Memory B cell (primary cell): ENCODE measurements around the gene ALK.

Experiments
- ATAC-seq: fragments of 150-1000 bp; cut with Tn5 transposase; 2 replicates; pipeline ENCODE4 v1.10.0; 2021; ENCODE audit warnings: low read depth, mild to moderate bottlenecking, moderate library complexity
- DNase-seq, 2 donors: peaks; one replicate each; pipeline ENCODE4 v3.0.0; 2022; ENCODE audit warnings: low spot score in 2 of 2
- H3K27ac Mint-ChIP-seq: one replicate; pipeline ENCODE4 v1.8.0; 2022; ENCODE audit warnings: mild to moderate bottlenecking, moderate library complexity, mixed read lengths
- H3K27me3 Mint-ChIP-seq: one replicate; pipeline ENCODE4 v1.8.0; 2022; ENCODE audit warnings: mixed read lengths
- H3K36me3 Mint-ChIP-seq: one replicate; pipeline ENCODE4 v1.8.0; 2022; ENCODE audit warnings: mild to moderate bottlenecking, mixed read lengths
- H3K4me1 Mint-ChIP-seq: one replicate; pipeline ENCODE4 v1.8.0; 2022; ENCODE audit warnings: mixed read lengths
- H3K4me3 Mint-ChIP-seq: one replicate; pipeline ENCODE4 v1.8.0; 2022; ENCODE audit warnings: mild to moderate bottlenecking, moderate library complexity, mixed read lengths
- H3K9me3 Mint-ChIP-seq: one replicate; pipeline ENCODE4 v1.8.0; 2022; ENCODE audit warnings: mixed read lengths

Gene ALK

GRCh38 chr2:29509878-29510277 lies 411.5 kb downstream of the ALK start:
- Mint-ChIP-seq H3K27me3 (no peaks in the 10 kb centered on the region), H3K27ac (no peak overlapping the region), H3K4me3 (no peak overlapping the region), H3K4me1 (no peaks in the 10 kb centered on the region), H3K9me3 (peaks cover 13% of the 10 kb centered on the region), H3K36me3 (peaks cover 2% of the 10 kb centered on the region)
- ATAC-seq (no peak), DNase-seq (no peak)

- H3K27ac Mint-ChIP-seq, result no peak overlapping the region
- H3K27me3 Mint-ChIP-seq, result peaks cover 1% of the 10 kb centered on the region
- peaks cover 2% of the 10 kb centered on the region for H3K36me3 Mint-ChIP-seq
- DNase-seq (no peak), ATAC-seq (no peak)
- no peaks in the 10 kb centered on the region for H3K4me1 Mint-ChIP-seq
- H3K4me3 Mint-ChIP-seq, result no peak overlapping the region
- H3K9me3 Mint-ChIP-seq, result peaks cover 10% of the 10 kb centered on the region
These were observed 412.0 kb downstream of the ALK start for GRCh38 chr2:29509397-29509796.

- DNase-seq (no peak), ATAC-seq (no peak)
- no peak overlapping the region for H3K27ac Mint-ChIP-seq
- H3K4me1 Mint-ChIP-seq, result no peaks in the 10 kb centered on the region
- H3K9me3 Mint-ChIP-seq, result peaks cover 6% of the 10 kb centered on the region
- H3K27me3 Mint-ChIP-seq, result peaks cover 9% of the 10 kb centered on the region
- no peaks in the 10 kb centered on the region for H3K36me3 Mint-ChIP-seq
- no peak overlapping the region for H3K4me3 Mint-ChIP-seq
These were observed 416.6 kb downstream of the ALK start for GRCh38 chr2:29504746-29505145.

- no peak overlapping the region for H3K27ac Mint-ChIP-seq
- DNase-seq, result no peak
- peaks cover 10% of the 10 kb centered on the region for H3K27me3 Mint-ChIP-seq
- peaks cover 6% of the 10 kb centered on the region for H3K9me3 Mint-ChIP-seq
- H3K4me1 Mint-ChIP-seq, result no peaks in the 10 kb centered on the region
- no peaks in the 10 kb centered on the region for H3K36me3 Mint-ChIP-seq
- H3K4me3 Mint-ChIP-seq, result no peak overlapping the region
- no peak for ATAC-seq
These were observed 418.9 kb downstream of the ALK start for GRCh38 chr2:29502460-29502911.

- no peaks in the 10 kb centered on the region for H3K4me1 Mint-ChIP-seq
- H3K27ac Mint-ChIP-seq, result no peak overlapping the region
- H3K4me3 Mint-ChIP-seq, result no peak overlapping the region
- H3K36me3 Mint-ChIP-seq, result no peaks in the 10 kb centered on the region
- H3K27me3 Mint-ChIP-seq, result peaks cover 3% of the 10 kb centered on the region
- no peak for ATAC-seq
- H3K9me3 Mint-ChIP-seq, result no peaks in the 10 kb centered on the region
- no peak for DNase-seq
These were observed 424.0 kb downstream of the ALK start for GRCh38 chr2:29497375-29497774.

GRCh38 chr2:29496198-29496597 lies 425.2 kb downstream of the ALK start:
- no peaks in the 10 kb centered on the region for H3K36me3 Mint-ChIP-seq
- no peaks in the 10 kb centered on the region for H3K4me1 Mint-ChIP-seq
- no peak overlapping the region for H3K4me3 Mint-ChIP-seq
- ATAC-seq, result no peak
- no peak overlapping the region for H3K27ac Mint-ChIP-seq
- no peaks in the 10 kb centered on the region for H3K9me3 Mint-ChIP-seq
- peaks cover 3% of the 10 kb centered on the region for H3K27me3 Mint-ChIP-seq
- DNase-seq, result no peak

- H3K27ac Mint-ChIP-seq, result no peak overlapping the region
- no peaks in the 10 kb centered on the region for H3K9me3 Mint-ChIP-seq
- no peak for ATAC-seq
- DNase-seq, result no peak
- peaks cover 3% of the 10 kb centered on the region for H3K27me3 Mint-ChIP-seq
- no peaks in the 10 kb centered on the region for H3K36me3 Mint-ChIP-seq
- H3K4me1 Mint-ChIP-seq, result no peaks in the 10 kb centered on the region
- no peak overlapping the region for H3K4me3 Mint-ChIP-seq
These were observed 425.8 kb downstream of the ALK start for GRCh38 chr2:29495536-29496060.

GRCh38 chr2:29495068-29495467 lies 426.3 kb downstream of the ALK start:
- ATAC-seq (no peak), DNase-seq (no peak)
- no peak overlapping the region for H3K4me3 Mint-ChIP-seq
- H3K27me3 Mint-ChIP-seq, result peaks cover 3% of the 10 kb centered on the region
- no peaks in the 10 kb centered on the region for H3K9me3 Mint-ChIP-seq
- no peaks in the 10 kb centered on the region for H3K4me1 Mint-ChIP-seq
- H3K27ac Mint-ChIP-seq, result no peak overlapping the region
- no peaks in the 10 kb centered on the region for H3K36me3 Mint-ChIP-seq

GRCh38 chr2:29492701-29493100 lies 428.7 kb downstream of the ALK start:
- Mint-ChIP-seq H3K27ac (no peak overlapping the region), H3K36me3 (no peaks in the 10 kb centered on the region), H3K4me1 (no peaks in the 10 kb centered on the region), H3K9me3 (no peaks in the 10 kb centered on the region), H3K27me3 (peaks cover 3% of the 10 kb centered on the region), H3K4me3 (no peak overlapping the region)
- DNase-seq, result no peak
- ATAC-seq, result no peak

GRCh38 chr2:29490045-29490444 lies 431.3 kb downstream of the ALK start:
- H3K4me1 Mint-ChIP-seq, result no peaks in the 10 kb centered on the region
- H3K36me3 Mint-ChIP-seq, result no peaks in the 10 kb centered on the region
- no peak overlapping the region for H3K27ac Mint-ChIP-seq
- no peak for ATAC-seq
- no peaks in the 10 kb centered on the region for H3K9me3 Mint-ChIP-seq
- H3K4me3 Mint-ChIP-seq, result no peak overlapping the region
- peaks cover under 1% of the 10 kb centered on the region for H3K27me3 Mint-ChIP-seq
- no peak for DNase-seq

GRCh38 chr2:29489568-29489967 lies 431.8 kb downstream of the ALK start:
- no peak overlapping the region for H3K4me3 Mint-ChIP-seq
- no peak for ATAC-seq
- H3K4me1 Mint-ChIP-seq, result no peaks in the 10 kb centered on the region
- H3K9me3 Mint-ChIP-seq, result no peaks in the 10 kb centered on the region
- H3K27ac Mint-ChIP-seq, result no peak overlapping the region
- DNase-seq, result no peak
- peaks cover 1% of the 10 kb centered on the region for H3K27me3 Mint-ChIP-seq
- no peaks in the 10 kb centered on the region for H3K36me3 Mint-ChIP-seq

GRCh38 chr2:29487967-29488555 lies 433.3 kb downstream of the ALK start:
- Mint-ChIP-seq H3K36me3 (no peaks in the 10 kb centered on the region), H3K4me3 (no peak overlapping the region), H3K27ac (no peak overlapping the region), H3K9me3 (no peaks in the 10 kb centered on the region), H3K27me3 (peaks cover 1% of the 10 kb centered on the region), H3K4me1 (no peaks in the 10 kb centered on the region)
- no peak for ATAC-seq
- DNase-seq, result no peak

- H3K9me3 Mint-ChIP-seq, result no peaks in the 10 kb centered on the region
- no peak for DNase-seq
- no peaks in the 10 kb centered on the region for H3K36me3 Mint-ChIP-seq
- H3K27ac Mint-ChIP-seq, result no peak overlapping the region
- ATAC-seq, result no peak
- H3K4me3 Mint-ChIP-seq, result no peak overlapping the region
- no peaks in the 10 kb centered on the region for H3K4me1 Mint-ChIP-seq
- H3K27me3 Mint-ChIP-seq, result peaks cover 1% of the 10 kb centered on the region
These were observed 435.8 kb downstream of the ALK start for GRCh38 chr2:29485631-29486030.

GRCh38 chr2:29485117-29485516 lies 436.3 kb downstream of the ALK start:
- Mint-ChIP-seq H3K4me3 (no peak overlapping the region), H3K4me1 (peaks cover 2% of the 10 kb centered on the region), H3K36me3 (no peaks in the 10 kb centered on the region), H3K27me3 (peaks cover 4% of the 10 kb centered on the region), H3K27ac (no peak overlapping the region), H3K9me3 (no peaks in the 10 kb centered on the region)
- ATAC-seq, result no peak
- DNase-seq, result no peak

- Mint-ChIP-seq H3K36me3 (no peaks in the 10 kb centered on the region), H3K4me1 (peaks cover 2% of the 10 kb centered on the region), H3K27ac (no peak overlapping the region), H3K27me3 (peaks cover 8% of the 10 kb centered on the region), H3K9me3 (no peaks in the 10 kb centered on the region), H3K4me3 (no peak overlapping the region)
- no peak for ATAC-seq
- no peak for DNase-seq
These were observed 438.5 kb downstream of the ALK start for GRCh38 chr2:29482867-29483266.
